HCT116 (cell line): ENCODE data around the gene CHST1. TPM values are rescaled to one million over a fixed set of nuclear protein-coding genes. Genes with fewer than 3 reads are reported as not detected.

Experiments
- ATAC-seq: fragments of 200-7000 bp; cut with Tn5 transposase; 2 replicates; pipeline ENCODE4 v1.9.1; 2020; ENCODE audit warnings: mild to moderate bottlenecking, moderate library complexity
- BruUV-seq: library from RNA; stranded (reverse); fragments of 400-500 nt; replicated peaks from 2 replicates; lab custom pipeline; 2021; lab: Mats Ljungman, UMichigan
- CTCF ChIA-PET: fragments of 300-600 bp; sonication (Branson Sonifier 250); formaldehyde crosslinking; loops from one replicate; lab custom pipeline; 2021; ENCODE audit warnings: antibody characterized with exemption; lab: Charles Lee
- POLR2A ChIA-PET: fragments of 300-600, 350-600 bp; sonication (Branson Sonifier 250); formaldehyde crosslinking; loops from one replicate; lab custom pipeline; 2021; ENCODE audit warnings: antibody characterized with exemption; lab: Charles Lee
- RAD21 ChIA-PET, 2 experiments: fragments of 300-600 bp; sonication (Branson Sonifier 250); formaldehyde crosslinking; loops; one replicate each; lab custom pipeline; 2023; ENCODE audit warnings: low total read pairs in 2 of 2; ENCODE audit not compliant: uncharacterized antibody in 2 of 2, unreplicated experiment in 2 of 2, low non-redundant PET in 1 of 2; lab: Charles Lee
- DNase-seq: peaks from one replicate; pipeline ENCODE4 v3.0.0-alpha.2; 2010; ENCODE audit warnings: low read depth, low spot score
- H2AFZ ChIP-seq: fragments of 200-600 bp; shearing (Covaris generic), sonication (generic); 2 replicates; pipeline ENCODE4 v1.6.1; 2017; ENCODE audit warnings: low read depth, mixed run types, mixed read lengths, antibody characterized with exemption, low read length; ENCODE audit not compliant: poor library complexity, severe bottlenecking
- H3K27ac ChIP-seq: 2 replicates; pipeline ENCODE4 v1.5.1; 2012; ENCODE audit warnings: low read depth, low read length
- H3K27me3 ChIP-seq: fragments of 200-600 bp; sonication (generic); 2 replicates; pipeline ENCODE4 v1.6.1; 2016; ENCODE audit warnings: mixed run types, low read length, mixed read lengths; ENCODE audit not compliant: insufficient read depth
- H3K36me3 ChIP-seq, 2 experiments: fragments of 200-500 bp in 1 of 2; fragments of 200-600 bp in 1 of 2; sonication (Bioruptor generic) in 1 of 2; sonication (generic) in 1 of 2; 2 replicates each; pipeline versions ENCODE4 v1.5.1 to v1.6.1; 2014 to 2016; ENCODE audit warnings: low read length in 2 of 2, inconsistent platforms in 1 of 2, mixed read lengths in 1 of 2, mixed run types in 1 of 2; ENCODE audit not compliant: insufficient read depth in 2 of 2, control insufficient read depth in 1 of 2
- H3K4me1 ChIP-seq, 2 experiments: fragments of 200-600 bp in 1 of 2; sonication (generic) in 1 of 2; 2 replicates each; pipeline versions ENCODE4 v1.5.1 to v1.6.1; 2012 to 2017; ENCODE audit warnings: low read length in 2 of 2, inconsistent platforms in 1 of 2, mild to moderate bottlenecking in 1 of 2, mixed read lengths in 1 of 2, mixed run types in 1 of 2, moderate library complexity in 1 of 2; ENCODE audit not compliant: insufficient read depth in 2 of 2, control insufficient read depth in 1 of 2
- H3K4me2 ChIP-seq: fragments of 200-600 bp; sonication (generic); 2 replicates; pipeline ENCODE4 v1.6.1; 2017; ENCODE audit warnings: mixed run types, low read length, mixed read lengths
- H3K4me3 ChIP-seq, 2 experiments: fragments of 200-600 bp in 1 of 2; sonication (generic) in 1 of 2; replicated peaks in 1 of 2; 2 replicates each; pipeline ENCODE4 v1.5.1; 2011 to 2016; ENCODE audit warnings: low read length in 2 of 2, control low read depth in 1 of 2, low read depth in 1 of 2, mild to moderate bottlenecking in 1 of 2, mixed read lengths in 1 of 2, mixed run types in 1 of 2
- H3K79me2 ChIP-seq: fragments of 200-600 bp; sonication (generic); 2 replicates; pipeline ENCODE4 v1.6.1; 2017; ENCODE audit warnings: mild to moderate bottlenecking, mixed run types, low read length, moderate library complexity, mixed read lengths; ENCODE audit not compliant: insufficient read depth
- H3K9ac ChIP-seq: fragments of 200-600 bp; sonication (generic); 2 replicates; pipeline ENCODE4 v1.6.1; 2016; ENCODE audit warnings: low read length, mixed read lengths
- H3K9me2 ChIP-seq: fragments of 200-600 bp; sonication (generic), shearing (Covaris generic); 2 replicates; pipeline ENCODE4 v1.6.1; 2017; ENCODE audit warnings: mixed run types, mild to moderate bottlenecking, moderate library complexity; ENCODE audit not compliant: insufficient read depth
- H3K9me3 ChIP-seq, 2 experiments: fragments of 200-500 bp in 1 of 2; fragments of 200-600 bp in 1 of 2; sonication (Bioruptor generic) in 1 of 2; sonication (generic) in 1 of 2; 2 replicates each; pipeline ENCODE4 v1.6.1; 2014 to 2017; ENCODE audit warnings: low read length in 2 of 2, mixed read lengths in 2 of 2, inconsistent platforms in 1 of 2, low read depth in 1 of 2, mild to moderate bottlenecking in 1 of 2, mixed run types in 1 of 2, moderate library complexity in 1 of 2; ENCODE audit not compliant: control insufficient read depth in 1 of 2, insufficient read depth in 1 of 2
- H4K20me1 ChIP-seq: fragments of 200-600 bp; sonication (generic), shearing (Covaris generic); 2 replicates; pipeline ENCODE4 v1.6.1; 2017; ENCODE audit warnings: mixed run types, mild to moderate bottlenecking, moderate library complexity; ENCODE audit not compliant: insufficient read depth
- CEBPB ChIP-seq: IDR thresholded peaks from 2 replicates; pipeline ENCODE4 v1.6.1; 2012; ENCODE audit warnings: low read depth
- CTCF ChIP-seq, 3 experiments: fragments of 200-600 bp in 1 of 3; sonication (generic) in 1 of 3; IDR thresholded peaks in 2 of 3; conservative IDR thresholded peaks in 1 of 3; 2 replicates each; pipeline ENCODE4 v1.5.1; 2012 to 2017; ENCODE audit warnings: low read depth in 2 of 3, low read length in 2 of 3, antibody characterized with exemption in 1 of 3, borderline replicate concordance in 1 of 3, control low read depth in 1 of 3, mild to moderate bottlenecking in 1 of 3, mixed read lengths in 1 of 3, mixed run types in 1 of 3, moderate library complexity in 1 of 3; ENCODE audit not compliant: insufficient read depth in 1 of 3
- ELF1 ChIP-seq: IDR thresholded peaks from 2 replicates; pipeline ENCODE4 v1.6.1; 2012; ENCODE audit warnings: low read depth, borderline replicate concordance
- EZH2 ChIP-seq: fragments of 200-600 bp; sonication (generic); IDR thresholded peaks from 2 replicates; pipeline ENCODE4 v1.6.1; 2017; ENCODE audit warnings: antibody characterized with exemption, mixed run types
- EZH2phosphoT487 ChIP-seq: fragments of 200-600 bp; IDR thresholded peaks from 2 replicates; pipeline ENCODE4 v1.6.1; 2018; ENCODE audit warnings: antibody characterized with exemption, borderline replicate concordance
- FOSL1 ChIP-seq: IDR thresholded peaks from 2 replicates; pipeline ENCODE4 v1.6.1; 2012; ENCODE audit warnings: low read depth
- JUND ChIP-seq: IDR thresholded peaks from 2 replicates; pipeline ENCODE4 v1.6.1; 2012
- POLR2AphosphoS5 ChIP-seq: IDR thresholded peaks from 2 replicates; pipeline ENCODE4 v1.6.1; 2011; ENCODE audit warnings: mild to moderate bottlenecking, low read depth, low read length, moderate library complexity
- RAD21 ChIP-seq: IDR thresholded peaks from 2 replicates; pipeline ENCODE4 v1.6.1; 2012; ENCODE audit warnings: low read depth, mild to moderate bottlenecking
- REST ChIP-seq: IDR thresholded peaks from 2 replicates; pipeline ENCODE4 v1.6.1; 2012; ENCODE audit warnings: low read depth
- SRF ChIP-seq: IDR thresholded peaks from 2 replicates; pipeline ENCODE4 v1.6.1; 2012; ENCODE audit warnings: low read depth
- TCF7L2 ChIP-seq: IDR thresholded peaks from 2 replicates; pipeline ENCODE4 v1.7.0; 2011; ENCODE audit warnings: borderline replicate concordance, inconsistent platforms; ENCODE audit not compliant: insufficient read depth, insufficient read length; ENCODE audit errors: extremely low read depth
- YY1 ChIP-seq: IDR thresholded peaks from 2 replicates; pipeline ENCODE4 v1.6.1; 2011; ENCODE audit warnings: low read length, low read depth, moderate library complexity, mild to moderate bottlenecking; ENCODE audit not compliant: insufficient replicate concordance; ENCODE audit errors: extremely low read depth
- ZBTB33 ChIP-seq: IDR thresholded peaks from 2 replicates; pipeline ENCODE4 v1.6.1; 2011; ENCODE audit warnings: mild to moderate bottlenecking, low read length, moderate library complexity; ENCODE audit not compliant: insufficient replicate concordance; ENCODE audit errors: extremely low read depth
- ZNF274 ChIP-seq: fragments of 200-500 bp; sonication (Bioruptor generic); IDR thresholded peaks from 2 replicates; pipeline ENCODE4 v1.6.1; 2014; ENCODE audit warnings: mild to moderate bottlenecking, low read depth, low read length, inconsistent platforms
- intact Hi-C: fragments of 100-400 bp; cut with micrococcal nuclease; formaldehyde crosslinking; loops from 2 replicates; pipeline ENCODE4 v1.10.0; 2022
- total RNA-seq: library from RNA; stranded (reverse); gene quantifications from one replicate; pipeline ENCODE4 v1.2.1, GENCODE V29; 2021; ENCODE audit not compliant: unreplicated experiment

CHST1 gene
- total RNA-seq, 1 experiment from 2014 or later = 0.69 TPM

GRCh38 chr11:45638051-45638450 lies 27.4 kb downstream of the CHST1 start:
- Histone ChIP-seq H3K9ac (no peak overlapping the region), H3K27me3 (peaks cover 44% of the 10 kb centered on the region), H3K36me3 (no peaks in the 10 kb centered on the region), H4K20me1 (no peaks in the 10 kb centered on the region), H3K4me1 (no peaks in the 10 kb centered on the region), H3K4me3 (no peak overlapping the region), H3K79me2 (no peaks in the 10 kb centered on the region), H3K9me3 (no peaks in the 10 kb centered on the region), H3K27ac (no peak overlapping the region), H3K9me2 (no peaks in the 10 kb centered on the region)
- CTCF ChIA-PET = interaction anchor here (0.9 kb wide), 1 partner anchor 17 kb away, joined by 3 read pairs; no protein-coding TSS in a partner anchor
- BruUV-seq = no TSS peak
- DNase-seq = no peak
- POLR2A ChIA-PET = no interaction called here
- TF ChIP-seq CEBPB = no peak
- no peak for TF ChIP-seq JUND
- no peak for TF ChIP-seq YY1
- no peak for TF ChIP-seq FOSL1
- no peak for TF ChIP-seq POLR2AphosphoS5
- no peak for TF ChIP-seq REST
- TF ChIP-seq EZH2phosphoT487 = no peak
- TF ChIP-seq ZBTB33 = no peak
- no peak for TF ChIP-seq EZH2
- TF ChIP-seq TCF7L2 = no peak
- no peak for TF ChIP-seq SRF
- no peak for TF ChIP-seq RAD21
- no peak for TF ChIP-seq CTCF (IDR thresholded peaks at IDR 0.05 in 2 of 3, conservative IDR thresholded peaks at IDR 0.05 in 1 of 3; ENCODE audit: borderline replicate concordance in 1 of 3, insufficient read depth in 1 of 3, low read depth in 2 of 3, low read length in 2 of 3)
- TF ChIP-seq ELF1 = no peak
- no peak for TF ChIP-seq ZNF274
- TF ChIP-seq, all 23 proteins: peak for 0
- RAD21 ChIA-PET = no interaction called here
- no peak for ATAC-seq
- Histone ChIP-seq H2AFZ (no peak overlapping the region), H3K4me2 (no peak overlapping the region)
- intact Hi-C loops = no loop called here
